Measurements from ENCODE around the gene PNPLA3.

- TF ChIP-seq USF2 (IDR thresholded peaks at IDR 0.05; ENCODE audit: low read depth, low read length) (no peak), NFE2L2 (IDR thresholded peaks at IDR 0.05; ENCODE audit: low read depth, low read length) (no peak), CTCF (conservative IDR thresholded peaks at IDR 0.05; ENCODE audit: low read depth, low read length) (no peak), POLR2A (IDR thresholded peaks at IDR 0.05; ENCODE audit: low read depth, low read length) (no peak), CEBPB (IDR thresholded peaks at IDR 0.05; ENCODE audit: low read depth, low read length) (no peak)
Observed at GRCh38 chr22:43995057-43995685, 71.6 kb downstream of the PNPLA3 start.
